ENCODE results near the gene TNKS1BP1. TPM values are rescaled to one million over a fixed set of nuclear protein-coding genes. Genes with fewer than 3 reads are reported as not detected.
A peak's percentile ranks its signal among the peaks of the same experiment; 100 is the strongest.

The TNKS1BP1 gene
- total RNA-seq, 1 experiment from 2014 or later = 218 TPM

DNA sequence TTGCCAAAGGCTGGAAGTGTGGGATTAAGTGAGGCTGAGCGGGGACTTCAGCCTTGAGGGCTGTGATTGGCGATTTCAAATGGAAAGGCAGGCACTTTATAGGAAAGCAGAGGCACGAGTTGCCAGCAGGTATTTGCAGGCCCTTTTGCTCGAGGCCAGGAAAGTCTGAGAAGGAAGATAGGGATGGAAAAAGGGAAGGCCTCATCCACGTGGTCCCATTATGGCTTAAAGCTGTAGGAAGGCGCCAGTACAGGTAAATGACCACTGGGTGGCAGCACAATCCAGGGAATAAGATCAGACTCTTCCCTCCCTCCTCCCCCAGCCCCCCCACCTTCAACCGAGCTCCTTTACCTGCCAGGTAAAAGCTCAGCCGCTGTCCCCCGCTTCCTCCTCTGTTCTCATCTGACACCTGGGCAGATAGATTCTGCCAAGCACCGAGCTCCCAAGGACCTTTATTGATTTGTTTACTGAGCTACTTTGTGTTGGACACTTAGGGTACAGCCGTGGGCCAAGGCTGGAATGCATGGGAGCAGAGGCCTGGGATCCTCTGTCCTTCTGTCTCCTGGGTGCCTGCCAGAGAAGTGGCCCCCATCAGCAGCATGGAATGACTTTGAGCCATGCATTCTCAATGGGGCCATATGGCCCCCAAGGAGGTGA is 20.9 kb upstream of the TNKS1BP1 start:
- TF ChIP-seq, protein P1, sequence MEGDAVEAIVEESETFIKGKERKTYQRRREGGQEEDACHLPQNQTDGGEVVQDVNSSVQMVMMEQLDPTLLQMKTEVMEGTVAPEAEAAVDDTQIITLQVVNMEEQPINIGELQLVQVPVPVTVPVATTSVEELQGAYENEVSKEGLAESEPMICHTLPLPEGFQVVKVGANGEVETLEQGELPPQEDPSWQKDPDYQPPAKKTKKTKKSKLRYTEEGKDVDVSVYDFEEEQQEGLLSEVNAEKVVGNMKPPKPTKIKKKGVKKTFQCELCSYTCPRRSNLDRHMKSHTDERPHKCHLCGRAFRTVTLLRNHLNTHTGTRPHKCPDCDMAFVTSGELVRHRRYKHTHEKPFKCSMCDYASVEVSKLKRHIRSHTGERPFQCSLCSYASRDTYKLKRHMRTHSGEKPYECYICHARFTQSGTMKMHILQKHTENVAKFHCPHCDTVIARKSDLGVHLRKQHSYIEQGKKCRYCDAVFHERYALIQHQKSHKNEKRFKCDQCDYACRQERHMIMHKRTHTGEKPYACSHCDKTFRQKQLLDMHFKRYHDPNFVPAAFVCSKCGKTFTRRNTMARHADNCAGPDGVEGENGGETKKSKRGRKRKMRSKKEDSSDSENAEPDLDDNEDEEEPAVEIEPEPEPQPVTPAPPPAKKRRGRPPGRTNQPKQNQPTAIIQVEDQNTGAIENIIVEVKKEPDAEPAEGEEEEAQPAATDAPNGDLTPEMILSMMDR (conservative IDR thresholded peaks at IDR 0.05) = peak; percentile 90
- no peak for TF ChIP-seq EZH2 (IDR thresholded peaks at IDR 0.05; ENCODE audit: low read depth)
- Histone ChIP-seq H2AFZ (0 out of 2 replicates have a peak overlapping the region, but pooled peaks have one; percentile 49), H4K20me1 (ENCODE audit: insufficient read depth) (no peaks in the 10 kb centered on the region), H3K27me3 (ENCODE audit: insufficient read depth, low read depth) (no peaks in the 10 kb centered on the region), H3K9me2 (ENCODE audit: insufficient read depth) (no peaks in the 10 kb centered on the region), H3K27ac (no peak overlapping the region), H3K79me2 (ENCODE audit: low read depth) (no peaks in the 10 kb centered on the region), H3K4me3 (no peak overlapping the region), H3F3A (ENCODE audit: insufficient read depth, low read depth) (no peaks in the 10 kb centered on the region; the same call in 1 of the 2 replicates), H3K4me2 (0 out of 2 replicates have a peak overlapping the region, but pooled peaks have one; percentile 29), H3K36me3 (ENCODE audit: low read depth) (no peaks in the 10 kb centered on the region), H3K4me1 (replicated peaks; ENCODE audit: insufficient read depth) (no peaks in the 10 kb centered on the region), H3K9me3 (ENCODE audit: insufficient read depth, low read depth) (no peaks in the 10 kb centered on the region)
- BruUV-seq (replicated peaks) = no TSS peak
- POLR2A ChIA-PET (ENCODE audit: unreplicated experiment) = interaction anchor here (0.6 to 0.9 kb wide), 3 partner anchors 20 to 181 kb away, joined by 3 to 15 read pairs (median 5); partner anchors contain the start of gene TNKS1BP1
- CTCF ChIA-PET = interaction anchor here (0.6 to 1.1 kb wide), 9 partner anchors 10 to 714 kb away, joined by 3 to 11 read pairs (median 4); partner anchors contain the start of gene SSRP1
- DNase-seq = peak; percentile 71 to 73
- intact Hi-C loops (cut with micrococcal nuclease; ENCODE audit: unreplicated experiment) = loop anchor here (1.0 to 5.0 kb wide), 6 partner anchors 112 to 1327 kb away; no protein-coding TSS in a partner anchor

DNA sequence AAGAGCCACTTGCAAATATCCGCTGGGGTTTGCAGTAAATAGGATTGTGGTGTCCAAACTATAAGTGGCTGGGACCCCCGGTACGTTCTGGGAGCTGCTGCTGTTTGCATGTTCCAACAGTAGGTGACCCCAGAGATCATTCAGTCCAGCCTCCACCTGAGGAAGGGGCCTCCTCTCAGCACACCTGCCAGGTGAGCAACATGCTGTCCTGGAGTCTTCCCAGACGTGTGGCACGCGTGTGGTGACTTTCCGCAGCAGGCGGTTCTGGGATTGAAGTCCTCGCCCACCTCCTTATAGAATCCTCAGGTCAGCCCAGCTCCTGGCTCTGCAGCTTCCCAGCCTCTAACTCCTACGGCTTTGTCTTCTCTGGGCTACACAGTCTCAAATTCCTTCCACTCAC is 20.1 kb upstream of the TNKS1BP1 start:
- Histone ChIP-seq H3K27me3 (ENCODE audit: insufficient read depth, low read depth) (no peaks in the 10 kb centered on the region), H3K36me3 (ENCODE audit: low read depth) (no peaks in the 10 kb centered on the region), H3K4me1 (replicated peaks; ENCODE audit: insufficient read depth) (no peaks in the 10 kb centered on the region), H3K79me2 (ENCODE audit: low read depth) (no peaks in the 10 kb centered on the region), H3K9me2 (ENCODE audit: insufficient read depth) (no peaks in the 10 kb centered on the region), H3K4me2 (no peak overlapping the region), H3K9me3 (ENCODE audit: insufficient read depth, low read depth) (no peaks in the 10 kb centered on the region), H4K20me1 (ENCODE audit: insufficient read depth) (no peaks in the 10 kb centered on the region), H3F3A (ENCODE audit: insufficient read depth, low read depth) (no peaks in the 10 kb centered on the region; the same call in 1 of the 2 replicates), H3K4me3 (no peak overlapping the region), H2AFZ (no peak overlapping the region), H3K27ac (no peak overlapping the region)
- intact Hi-C loops (cut with micrococcal nuclease; ENCODE audit: unreplicated experiment) = loop anchor here (1.0 to 5.0 kb wide), 6 partner anchors 112 to 1327 kb away; no protein-coding TSS in a partner anchor
- no peak for DNase-seq
- POLR2A ChIA-PET (ENCODE audit: unreplicated experiment) = no interaction called here
- no TSS peak for BruUV-seq (replicated peaks)
- TF ChIP-seq EZH2 (IDR thresholded peaks at IDR 0.05; ENCODE audit: low read depth) = no peak
- TF ChIP-seq, protein P1 (conservative IDR thresholded peaks at IDR 0.05) = no peak
- CTCF ChIA-PET = interaction anchor here (1.1 kb wide), 1 partner anchor 149 kb away, joined by 4 read pairs; no protein-coding TSS in a partner anchor

DNA sequence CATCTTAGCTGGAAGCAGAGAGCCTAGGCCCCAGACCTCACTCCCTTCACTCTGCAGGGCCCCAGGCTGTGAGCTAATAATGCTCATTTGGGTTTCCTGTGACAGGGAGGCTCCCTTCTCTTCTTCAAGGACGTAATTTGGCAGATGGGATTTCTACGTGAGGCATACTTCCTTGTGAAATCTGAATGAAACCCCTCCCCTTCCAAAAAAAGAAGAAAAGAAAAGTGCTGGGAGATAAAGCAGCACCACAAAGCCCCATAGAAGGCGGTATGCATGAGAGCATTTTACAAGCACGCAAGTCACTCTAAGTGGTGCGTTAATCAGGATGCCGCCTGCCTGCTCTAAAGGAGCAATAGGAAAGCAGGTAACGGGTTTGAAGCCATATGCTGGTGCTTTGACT is 19.1 kb upstream of the TNKS1BP1 start:
- intact Hi-C loops (cut with micrococcal nuclease; ENCODE audit: unreplicated experiment) = no loop called here
- ChIA-PET POLR2A (ENCODE audit: unreplicated experiment) (no interaction called here), CTCF (no interaction called here)
- no peaks in the 10 kb centered on the region for H3K9me2 ChIP-seq (ENCODE audit: insufficient read depth)
- no TSS peak for BruUV-seq (replicated peaks)
- H2AFZ ChIP-seq = no peak overlapping the region
- no peak overlapping the region for H3K4me2 ChIP-seq
- no peak overlapping the region for H3K4me3 ChIP-seq
- no peaks in the 10 kb centered on the region for H3K27me3 ChIP-seq (ENCODE audit: insufficient read depth, low read depth)
- no peak for DNase-seq
- H3K4me1 ChIP-seq (replicated peaks; ENCODE audit: insufficient read depth) = peaks cover 9% of the 10 kb centered on the region
- TF ChIP-seq, protein P1 (conservative IDR thresholded peaks at IDR 0.05) = no peak
- TF ChIP-seq EZH2 (IDR thresholded peaks at IDR 0.05; ENCODE audit: low read depth) = no peak
- no peaks in the 10 kb centered on the region for H3K79me2 ChIP-seq (ENCODE audit: low read depth)
- H3K27ac ChIP-seq = no peak overlapping the region
- H4K20me1 ChIP-seq (ENCODE audit: insufficient read depth) = no peaks in the 10 kb centered on the region
- no peaks in the 10 kb centered on the region for H3K9me3 ChIP-seq (ENCODE audit: insufficient read depth, low read depth)
- H3F3A ChIP-seq (ENCODE audit: insufficient read depth, low read depth) = no peaks in the 10 kb centered on the region; the same call in 1 of the 2 replicates
- H3K36me3 ChIP-seq (ENCODE audit: low read depth) = no peaks in the 10 kb centered on the region

Data from PC-9 (cell line).